HepG2 (cell line): Measurements from ENCODE around the gene CUTC. TPM values are rescaled to one million over a fixed set of nuclear protein-coding genes. Genes with fewer than 3 reads are reported as not detected.

Experiments used
- CENPX ChIP-seq: sonication (generic); formaldehyde crosslinking; IDR thresholded peaks from 2 replicates; pipeline ENCODE4 v1.9.0; 2021; ENCODE audit warnings: mild to moderate bottlenecking, missing genetic modification reagents, moderate library complexity
- IRF2 ChIP-seq: IDR thresholded peaks from 2 replicates; pipeline ENCODE4 v1.6.1; 2018; ENCODE audit warnings: missing genetic modification reagents, missing compliant biosample characterization
- IRX3 ChIP-seq: sonication (generic); formaldehyde crosslinking; IDR thresholded peaks from 2 replicates; pipeline ENCODE4 v1.8.1; 2023; ENCODE audit warnings: mild to moderate bottlenecking, low read depth, missing genetic modification reagents, borderline replicate concordance
- NCOR1 ChIP-seq: fragments of 200-600 bp; sonication (generic); IDR thresholded peaks from 2 replicates; pipeline ENCODE4 v1.7.0; 2017; ENCODE audit warnings: antibody characterized with exemption, low read length, borderline replicate concordance
- TEF ChIP-seq: sonication (generic); formaldehyde crosslinking; IDR thresholded peaks from 2 replicates; pipeline ENCODE4 v1.5.0; 2020; ENCODE audit warnings: missing genetic modification reagents
- TFE3 ChIP-seq: IDR thresholded peaks from 2 replicates; pipeline ENCODE4 v1.6.1; 2016
- THAP7 ChIP-seq: sonication (generic); formaldehyde crosslinking; IDR thresholded peaks from 2 replicates; pipeline ENCODE4 v1.8.1; 2023; ENCODE audit warnings: mild to moderate bottlenecking, missing genetic modification reagents
- USF2 ChIP-seq, 2 experiments: sonication (generic) in 1 of 2; formaldehyde crosslinking in 1 of 2; IDR thresholded peaks; 2 replicates each; pipeline versions ENCODE4 v1.5.1 to v1.6.1; 2011 to 2020; ENCODE audit warnings: borderline replicate concordance in 1 of 2, low read depth in 1 of 2, low read length in 1 of 2, mild to moderate bottlenecking in 1 of 2, missing genetic modification reagents in 1 of 2, moderate library complexity in 1 of 2
- ZC3H4 ChIP-seq: sonication (generic); formaldehyde crosslinking; IDR thresholded peaks from 2 replicates; pipeline ENCODE4 v1.4.0; 2020; ENCODE audit warnings: missing genetic modification reagents, borderline replicate concordance
- ZNF205 ChIP-seq: IDR thresholded peaks from 2 replicates; pipeline ENCODE4 v1.6.1; 2018; ENCODE audit warnings: missing biosample characterization, missing genetic modification reagents
- ZNF263 ChIP-seq: sonication (generic); formaldehyde crosslinking; IDR thresholded peaks from 2 replicates; pipeline ENCODE4 v1.4.0; 2020; ENCODE audit warnings: missing genetic modification reagents
- ZNF512 ChIP-seq: sonication (generic); formaldehyde crosslinking; IDR thresholded peaks from 2 replicates; pipeline ENCODE4 v1.4.0; 2020; ENCODE audit warnings: mild to moderate bottlenecking, missing genetic modification reagents
- ZNF639 ChIP-seq: conservative IDR thresholded peaks from 2 replicates; pipeline ENCODE4 v1.6.1; 2018; ENCODE audit warnings: missing genetic modification reagents
- ZNF704 ChIP-seq: sonication (generic); formaldehyde crosslinking; IDR thresholded peaks from 2 replicates; pipeline ENCODE4 v1.8.1; 2023; ENCODE audit warnings: mild to moderate bottlenecking, inconsistent platforms, moderate library complexity, missing genetic modification reagents, borderline replicate concordance
- ZNF850 ChIP-seq: sonication (generic); formaldehyde crosslinking; conservative IDR thresholded peaks from 2 replicates; pipeline ENCODE4 v1.9.0; 2021; ENCODE audit warnings: mild to moderate bottlenecking, missing genetic modification reagents
- polyA plus RNA-seq, 8 experiments: library from polyadenylated mRNA; depleted of rRNA in 3 of 8; stranded (reverse) in 7 of 8; unstranded in 1 of 8; fragments of >200 nt; fragmentation: Illumina TruSeq in 4 of 8; extraction: Trizol in 4 of 8; gene quantifications; 2 replicates each; pipeline versions ENCODE4 v1.2.1 to v1.2.3, GENCODE V29; 2011 to 2016; ENCODE audit warnings: low read depth in 4 of 8, missing spikeins in 1 of 8, mixed read lengths in 1 of 8; ENCODE audit not compliant: insufficient read depth in 1 of 8
- total RNA-seq, 5 experiments: library from RNA; depleted of rRNA; stranded (reverse); fragments of >200 nt; fragmentation: Illumina TruSeq; extraction: Trizol; gene quantifications; 2 replicates each; pipeline ENCODE4 v1.2.3, GENCODE V29; 2016; ENCODE audit warnings: low read depth in 1 of 5

CUTC gene
- total and polyA plus RNA-seq, 2 of the 13 experiments (the other 11 are each of a cell fraction or from before 2014, with no cell fraction given), result 22.3 to 25.8 TPM

GRCh38 chr10:99782447-99783286, 50.6 kb downstream of the CUTC start, which contains the start of gene ABCC2 (continued):
- TF ChIP-seq USF2 (IDR thresholded peaks at IDR 0.05; ENCODE audit: low read depth, low read length) (peak; percentile 87), USF2 (CRISPR knock-in tag; IDR thresholded peaks at IDR 0.05; ENCODE audit: borderline replicate concordance) (peak; percentile 88; the same call in 1 of the 2 replicates), ZNF263 (CRISPR knock-in tag) (no peak), IRX3 (CRISPR knock-in tag) (no peak), THAP7 (CRISPR knock-in tag) (no peak), TEF (CRISPR knock-in tag) (no peak), ZC3H4 (CRISPR knock-in tag) (no peak), NCOR1 (peak; percentile 46), IRF2 (CRISPR knock-in tag) (peak; percentile 84), TFE3 (CRISPR knock-in tag) (peak; percentile 97), ZNF850 (CRISPR knock-in tag) (no peak), ZNF512 (CRISPR knock-in tag) (no peak), ZNF205 (CRISPR knock-in tag) (peak; percentile 67; the same call in 1 of the 2 replicates), ZNF639 (CRISPR knock-in tag) (no peak; the same call in 1 of the 2 replicates), CENPX (no peak), ZNF704 (CRISPR knock-in tag) (no peak)
